HepG2 (cell line): ENCODE results near the gene LYPD8. TPM values are rescaled to one million over a fixed set of nuclear protein-coding genes. Genes with fewer than 3 reads are reported as not detected.

Experiments used
- ATAC-seq: fragments of 200-7000 bp; cut with Tn5 transposase; 3 replicates; pipeline ENCODE4 v1.9.1; 2020; ENCODE audit warnings: mild to moderate bottlenecking, moderate library complexity
- BruUV-seq: library from RNA; stranded (reverse); fragments of 400-500 nt; replicated peaks from 2 replicates; lab custom pipeline; 2021; lab: Mats Ljungman, UMichigan
- CTCF ChIA-PET: fragments of 300-600 bp; formaldehyde crosslinking; extraction: SDS; loops from one replicate; lab custom pipeline; 2021; ENCODE audit warnings: low total read pairs, inconsistent platforms, low intra/inter-chr PET ratio; lab: Yijun Ruan, JAX
- POLR2A ChIA-PET: fragments of 350-600 bp; sonication (Branson Sonifier 250); formaldehyde crosslinking; loops from one replicate; lab custom pipeline; 2020; ENCODE audit warnings: antibody characterized with exemption, inconsistent platforms; lab: Yijun Ruan, JAX
- DNase-seq: peaks from one replicate; pipeline ENCODE4 v3.0.0-alpha.2; 2015; ENCODE audit warnings: low spot score
- FAIRE-seq: peaks from 3 replicates; lab custom pipeline; 2011; peaks lifted over from hg19 to GRCh38; lab: Jason Lieb, UNC
- H2AFZ ChIP-seq: one replicate; pipeline ENCODE4 v1.6.1; 2011; ENCODE audit warnings: low read length, inconsistent platforms
- H3K27ac ChIP-seq: fragments of 300-600 bp; 3 replicates; pipeline ENCODE4 v1.8.0; 2011; ENCODE audit warnings: mixed run types, mild to moderate bottlenecking, mixed read lengths, low read length, inconsistent platforms; ENCODE audit not compliant: insufficient read depth; ENCODE audit errors: extremely low read length
- H3K27me3 ChIP-seq, 2 experiments: fragments of 200-600 bp in 1 of 2; 2 replicates in 1 of 2; 3 replicates in 1 of 2; pipeline versions ENCODE4 v1.6.0 to v1.8.0; 2011; ENCODE audit warnings: low read length in 2 of 2, mild to moderate bottlenecking in 2 of 2, moderate library complexity in 2 of 2, inconsistent platforms in 1 of 2; ENCODE audit not compliant: insufficient read depth in 2 of 2, control insufficient read depth in 1 of 2
- H3K36me3 ChIP-seq, 2 experiments: fragments of 200-600 bp in 1 of 2; replicated peaks in 1 of 2; 2 replicates in 1 of 2; 3 replicates in 1 of 2; pipeline versions ENCODE4 v1.5.1 to v1.8.0; 2011; ENCODE audit warnings: low read length in 2 of 2, inconsistent platforms in 1 of 2; ENCODE audit not compliant: insufficient read depth in 2 of 2, control insufficient read depth in 1 of 2
- H3K4me1 ChIP-seq: 2 replicates; pipeline ENCODE4 v1.5.1; 2012; ENCODE audit warnings: low read length, inconsistent platforms; ENCODE audit not compliant: insufficient read depth
- H3K4me2 ChIP-seq: 2 replicates; pipeline ENCODE4 v1.6.0; 2011; ENCODE audit warnings: low read depth, low read length, inconsistent platforms
- H3K4me3 ChIP-seq, 3 experiments: fragments of 200-600 bp in 1 of 3; sonication (generic), shearing (Covaris generic) in 1 of 3; replicated peaks in 1 of 3; 2 replicates each; pipeline ENCODE4 v1.5.1; 2011 to 2016; ENCODE audit warnings: low read length in 3 of 3, inconsistent platforms in 2 of 3, low read depth in 2 of 3, mild to moderate bottlenecking in 2 of 3, control low read depth in 1 of 3, mixed read lengths in 1 of 3; ENCODE audit not compliant: insufficient read depth in 1 of 3
- H3K79me2 ChIP-seq: one replicate; pipeline ENCODE4 v1.6.1; 2011; ENCODE audit warnings: low read length, inconsistent platforms; ENCODE audit not compliant: insufficient read depth
- H3K9ac ChIP-seq: 2 replicates; pipeline ENCODE4 v1.6.0; 2011; ENCODE audit warnings: mild to moderate bottlenecking, low read depth, low read length, inconsistent platforms; ENCODE audit not compliant: insufficient read depth
- H3K9me3 ChIP-seq: 2 replicates; pipeline ENCODE4 v1.5.1; 2012; ENCODE audit warnings: mild to moderate bottlenecking, low read length
- H4K20me1 ChIP-seq: 2 replicates; pipeline ENCODE4 v1.6.0; 2011; ENCODE audit warnings: inconsistent platforms, mild to moderate bottlenecking, low read length, moderate library complexity; ENCODE audit not compliant: insufficient read depth
- AKNA ChIP-seq: sonication (generic); formaldehyde crosslinking; IDR thresholded peaks from 2 replicates; pipeline ENCODE4 v1.4.0; 2020; ENCODE audit warnings: missing genetic modification reagents, borderline replicate concordance
- EED ChIP-seq: sonication (generic); formaldehyde crosslinking; IDR thresholded peaks from 2 replicates; pipeline ENCODE4 v1.5.0; 2020; ENCODE audit warnings: mild to moderate bottlenecking, missing genetic modification reagents
- NR2F6 ChIP-seq, 2 experiments: IDR thresholded peaks; 2 replicates each; pipeline ENCODE4 v1.6.1; 2016; ENCODE audit warnings: antibody characterized with exemption in 1 of 2, mild to moderate bottlenecking in 1 of 2
- ZFP36 ChIP-seq: fragments of 150-350 bp; IDR thresholded peaks from 2 replicates; pipeline ENCODE4 v1.6.1; 2018; ENCODE audit warnings: borderline replicate concordance, low read length, low read depth; ENCODE audit not compliant: partially characterized antibody
- WGBS: methylation state at CpG from one replicate; pipeline ENCODE4 v1.1.6; 2017; ENCODE audit warnings: low lambda C conversion rate; 5-methylcytosine and 5-hydroxymethylcytosine counted together
- in situ Hi-C: cut with HindIII; loops from 2 replicates; pipeline ENCODE4 v1.10.0; 2017; ENCODE audit warnings: low pct_unique_long_range_greater_than_20kb; ENCODE audit not compliant: extremely low pct_ligation_motif_present
- intact Hi-C: fragments of 100-400 bp; cut with micrococcal nuclease; formaldehyde crosslinking; loops from one replicate; pipeline ENCODE4 v1.10.0; 2022; ENCODE audit not compliant: unreplicated experiment
- polyA plus RNA-seq, 8 experiments: library from polyadenylated mRNA; depleted of rRNA in 3 of 8; stranded (reverse) in 7 of 8; unstranded in 1 of 8; fragments of >200 nt; fragmentation: Illumina TruSeq in 4 of 8; extraction: Trizol in 4 of 8; gene quantifications; 2 replicates each; pipeline versions ENCODE4 v1.2.1 to v1.2.3, GENCODE V29; 2011 to 2016; ENCODE audit warnings: low read depth in 4 of 8, missing spikeins in 1 of 8, mixed read lengths in 1 of 8; ENCODE audit not compliant: insufficient read depth in 1 of 8
- total RNA-seq, 5 experiments: library from RNA; depleted of rRNA; stranded (reverse); fragments of >200 nt; fragmentation: Illumina TruSeq; extraction: Trizol; gene quantifications; 2 replicates each; pipeline ENCODE4 v1.2.3, GENCODE V29; 2016; ENCODE audit warnings: low read depth in 1 of 5

Gene LYPD8
- total and polyA plus RNA-seq, 2 of the 13 experiments (the other 11 are each of a cell fraction or from before 2014, with no cell fraction given), result not detected

- Histone ChIP-seq H3K36me3 (no peaks in the 10 kb centered on the region), H3K9me3 (peaks cover 46% of the 10 kb centered on the region), H3K4me3 (no peak overlapping the region), H3K9ac (no peak overlapping the region), H3K27ac (no peak overlapping the region), H3K27me3 (no peaks in the 10 kb centered on the region; a peak in 1 of 5 replicates), H2AFZ (no peak overlapping the region), H4K20me1 (no peaks in the 10 kb centered on the region), H3K4me1 (no peaks in the 10 kb centered on the region), H3K79me2 (no peaks in the 10 kb centered on the region), H3K4me2 (no peak overlapping the region)
- TF ChIP-seq ZFP36 (peak; percentile 92), EED (CRISPR knock-in tag) (no peak), AKNA (no peak), NR2F6 (IDR thresholded peaks at IDR 0.05) (no peak), NR2F6 (CRISPR knock-in tag; IDR thresholded peaks at IDR 0.05) (no peak)
- WGBS, result 7% methylated on average over 3 of the region's 3 CpGs
- FAIRE-seq, result no peak
- no peak for DNase-seq
- intact Hi-C loops, result no loop called here
- BruUV-seq, result no TSS peak
- ChIA-PET POLR2A (no interaction called here), CTCF (no interaction called here)
- no peak for ATAC-seq
- in situ Hi-C loops, result no loop called here
Observed at GRCh38 chr1:248714248-248714647, 41.3 kb downstream of the LYPD8 start.
